AG09319 (cell line): ENCODE data around the gene PRAC2.

Experiments used
- DNase-seq: peaks from one replicate; pipeline ENCODE4 v3.0.0-alpha.2; 2010; ENCODE audit warnings: low read depth; ENCODE audit errors: extremely low read depth
- CTCF ChIP-seq: IDR thresholded peaks from 2 replicates; pipeline ENCODE4 v1.5.1; 2011; ENCODE audit warnings: low read depth, mild to moderate bottlenecking, inconsistent platforms, low read length, moderate library complexity

Gene PRAC2

GRCh38 chr17:48718227-48718760 is 4.7 kb upstream of the PRAC2 start:
- TF ChIP-seq CTCF = no peak
- no peak for DNase-seq

GRCh38 chr17:48718761-48719641 is 4.0 kb upstream of the PRAC2 start:
- DNase-seq = no peak
- no peak for TF ChIP-seq CTCF

GRCh38 chr17:48719642-48720265 is 3.2 kb upstream of the PRAC2 start:
- DNase-seq = no peak
- TF ChIP-seq CTCF = no peak

GRCh38 chr17:48720266-48721008 is 2.5 kb upstream of the PRAC2 start:
- no peak for DNase-seq
- TF ChIP-seq CTCF = no peak

- no peak for DNase-seq
- TF ChIP-seq CTCF = no peak
Observed at GRCh38 chr17:48721009-48721402, 2.0 kb upstream of the PRAC2 start.

GRCh38 chr17:48722201-48722907 is 631 bp upstream of the PRAC2 start, which contains the start of gene PRAC1:
Gene PRAC1, minus strand, starts transcription at chr17:48722518. Its CDS starts 126 bp downstream, at chr17:48722392.
- no peak for DNase-seq
- TF ChIP-seq CTCF = no peak
